Activated CD8-positive, alpha-beta memory T cell treated with anti-CD3 and anti-CD28 coated beads, Interleukin-2, amount 50 U/mL, for 4 hours (primary cell): ENCODE measurements around the gene TEP1.

Source experiments
- DNase-seq: peaks from one replicate; pipeline ENCODE4 v3.0.0-alpha.2; 2020

The TEP1 gene

GRCh38 chr14:20333494-20333841, 79.8 kb downstream of the TEP1 start:
- DNase-seq: no peak

- peak; percentile 24 for DNase-seq
These were observed 80.4 kb downstream of the TEP1 start, which contains the start of gene CCNB1IP1 for GRCh38 chr14:20332788-20333493. CCNB1IP1 (minus strand) TSS chr14:20333279; CDS start chr14:20316523, 16,756 bp downstream.

- no peak for DNase-seq
These were observed 80.9 kb downstream of the TEP1 start for GRCh38 chr14:20332431-20332787.

GRCh38 chr14:20331053-20331613, 82.2 kb downstream of the TEP1 start:
- no peak for DNase-seq

GRCh38 chr14:20329355-20329754, 83.9 kb downstream of the TEP1 start:
- DNase-seq: no peak

- DNase-seq: no peak
These were observed 84.6 kb downstream of the TEP1 start for GRCh38 chr14:20328705-20329104.

GRCh38 chr14:20327005-20327869, 86.1 kb downstream of the TEP1 start:
- no peak for DNase-seq

GRCh38 chr14:20317720-20318119, 95.6 kb downstream of the TEP1 start:
- DNase-seq: no peak
